Measurements from ENCODE around the gene GALNT16. TPM values are rescaled to one million over a fixed set of nuclear protein-coding genes. Genes with fewer than 3 reads are reported as not detected.

The GALNT16 gene
- total RNA-seq, 1 donor from 2014 or later, result 124 TPM

DNA sequence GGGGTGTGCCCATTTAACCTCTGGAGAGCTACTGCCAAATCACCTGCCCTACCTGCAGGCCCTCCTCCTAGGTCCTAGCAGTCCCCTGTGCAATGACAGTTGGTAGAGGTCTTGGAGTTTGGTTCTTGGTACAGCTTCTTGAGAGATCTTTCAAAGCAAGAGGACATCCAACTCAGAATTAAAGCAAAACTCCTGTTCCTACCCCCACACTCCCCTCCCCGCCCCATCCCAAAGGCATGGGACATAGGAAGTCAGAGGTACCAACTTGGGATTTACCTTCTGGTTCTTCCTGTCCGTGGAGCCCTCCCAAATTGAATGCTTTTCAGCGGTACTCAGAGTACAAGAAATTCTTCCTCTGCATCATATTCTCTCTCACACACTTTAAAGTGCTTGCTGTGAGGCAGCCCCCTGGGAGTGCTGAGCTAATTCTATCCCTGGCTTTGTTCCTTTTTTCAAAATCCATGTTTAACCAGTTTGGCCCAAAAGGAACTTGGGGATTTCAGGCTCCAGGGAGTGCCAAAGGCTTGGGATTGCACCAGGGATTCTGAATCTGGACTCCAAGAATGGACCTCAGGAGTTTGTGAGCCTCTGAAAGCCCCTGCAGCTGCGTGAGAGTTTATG, 40.8 kb downstream of the GALNT16 start:
- TF ChIP-seq, protein P1, sequence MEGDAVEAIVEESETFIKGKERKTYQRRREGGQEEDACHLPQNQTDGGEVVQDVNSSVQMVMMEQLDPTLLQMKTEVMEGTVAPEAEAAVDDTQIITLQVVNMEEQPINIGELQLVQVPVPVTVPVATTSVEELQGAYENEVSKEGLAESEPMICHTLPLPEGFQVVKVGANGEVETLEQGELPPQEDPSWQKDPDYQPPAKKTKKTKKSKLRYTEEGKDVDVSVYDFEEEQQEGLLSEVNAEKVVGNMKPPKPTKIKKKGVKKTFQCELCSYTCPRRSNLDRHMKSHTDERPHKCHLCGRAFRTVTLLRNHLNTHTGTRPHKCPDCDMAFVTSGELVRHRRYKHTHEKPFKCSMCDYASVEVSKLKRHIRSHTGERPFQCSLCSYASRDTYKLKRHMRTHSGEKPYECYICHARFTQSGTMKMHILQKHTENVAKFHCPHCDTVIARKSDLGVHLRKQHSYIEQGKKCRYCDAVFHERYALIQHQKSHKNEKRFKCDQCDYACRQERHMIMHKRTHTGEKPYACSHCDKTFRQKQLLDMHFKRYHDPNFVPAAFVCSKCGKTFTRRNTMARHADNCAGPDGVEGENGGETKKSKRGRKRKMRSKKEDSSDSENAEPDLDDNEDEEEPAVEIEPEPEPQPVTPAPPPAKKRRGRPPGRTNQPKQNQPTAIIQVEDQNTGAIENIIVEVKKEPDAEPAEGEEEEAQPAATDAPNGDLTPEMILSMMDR (IDR thresholded peaks at IDR 0.05; ENCODE audit: partially characterized antibody, unreplicated experiment), result no peak
- H3K27me3 Mint-ChIP-seq (ENCODE audit: unreplicated experiment), result no peaks in the 10 kb centered on the region
- peaks cover 25% of the 10 kb centered on the region for H3K4me1 Mint-ChIP-seq (ENCODE audit: low read depth, unreplicated experiment)
- DNase-seq, result no peak
- H3K9me3 Mint-ChIP-seq (ENCODE audit: unreplicated experiment), result peaks cover 3% of the 10 kb centered on the region
- no peaks in the 10 kb centered on the region for H3K36me3 Mint-ChIP-seq (ENCODE audit: unreplicated experiment)
- H3K27ac Mint-ChIP-seq (ENCODE audit: unreplicated experiment), result no peak overlapping the region
- no peak overlapping the region for H3K4me3 Mint-ChIP-seq (ENCODE audit: unreplicated experiment)

DNA sequence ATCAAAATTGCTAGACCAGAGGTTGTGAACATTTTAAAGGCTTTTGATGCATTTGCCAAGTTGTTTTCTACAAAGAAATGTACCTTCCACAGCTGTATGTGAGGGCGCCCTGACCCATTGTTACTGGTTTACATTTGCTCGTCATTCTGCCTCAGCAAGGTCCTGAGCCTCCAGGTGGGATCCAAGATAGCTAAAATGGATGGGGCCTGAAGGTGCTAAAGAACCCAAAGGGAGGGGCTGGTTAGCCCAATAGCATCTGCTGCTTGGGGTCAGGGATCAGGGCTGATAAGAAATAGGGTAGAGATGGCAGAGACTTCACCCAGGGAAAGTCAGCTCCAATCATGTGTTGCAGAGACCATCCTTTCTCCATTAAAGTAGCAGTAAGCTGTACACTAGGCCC, 43.1 kb downstream of the GALNT16 start:
- no peak for DNase-seq
- peaks cover 3% of the 10 kb centered on the region for H3K9me3 Mint-ChIP-seq (ENCODE audit: unreplicated experiment)
- no peak overlapping the region for H3K27ac Mint-ChIP-seq (ENCODE audit: unreplicated experiment)
- no peaks in the 10 kb centered on the region for H3K36me3 Mint-ChIP-seq (ENCODE audit: unreplicated experiment)
- no peaks in the 10 kb centered on the region for H3K27me3 Mint-ChIP-seq (ENCODE audit: unreplicated experiment)
- H3K4me3 Mint-ChIP-seq (ENCODE audit: unreplicated experiment), result no peak overlapping the region
- TF ChIP-seq, protein P1 (IDR thresholded peaks at IDR 0.05; ENCODE audit: partially characterized antibody, unreplicated experiment), result no peak
- peaks cover 31% of the 10 kb centered on the region for H3K4me1 Mint-ChIP-seq (ENCODE audit: low read depth, unreplicated experiment)

DNA sequence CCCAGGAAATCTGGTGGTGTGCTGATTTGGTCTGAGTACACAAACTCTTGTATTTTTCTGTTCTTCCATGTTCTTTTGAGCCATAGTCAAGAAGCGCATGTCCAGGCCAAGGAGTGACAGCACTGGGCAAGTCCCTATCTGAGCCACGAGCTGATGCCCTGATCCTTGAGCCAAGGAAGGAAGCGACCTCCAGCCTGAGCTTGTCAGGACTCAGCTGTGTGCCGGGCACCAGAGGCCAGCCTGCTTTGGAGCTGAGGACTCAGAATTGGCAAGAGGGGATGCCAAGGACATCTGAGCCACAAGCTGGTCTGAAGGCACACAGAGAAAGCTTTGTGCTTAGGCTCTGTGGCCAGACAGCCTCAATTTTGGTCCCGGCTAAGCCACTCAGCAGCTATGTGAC, 52.6 kb downstream of the GALNT16 start:
- Mint-ChIP-seq H3K27ac (ENCODE audit: unreplicated experiment) (no peak overlapping the region), H3K27me3 (ENCODE audit: unreplicated experiment) (peaks cover 8% of the 10 kb centered on the region), H3K36me3 (ENCODE audit: unreplicated experiment) (no peaks in the 10 kb centered on the region), H3K4me1 (ENCODE audit: low read depth, unreplicated experiment) (peaks cover 3% of the 10 kb centered on the region), H3K4me3 (ENCODE audit: unreplicated experiment) (no peak overlapping the region), H3K9me3 (ENCODE audit: unreplicated experiment) (peaks cover 5% of the 10 kb centered on the region)
- DNase-seq, result no peak
- TF ChIP-seq, protein P1 (IDR thresholded peaks at IDR 0.05; ENCODE audit: partially characterized antibody, unreplicated experiment), result no peak

DNA sequence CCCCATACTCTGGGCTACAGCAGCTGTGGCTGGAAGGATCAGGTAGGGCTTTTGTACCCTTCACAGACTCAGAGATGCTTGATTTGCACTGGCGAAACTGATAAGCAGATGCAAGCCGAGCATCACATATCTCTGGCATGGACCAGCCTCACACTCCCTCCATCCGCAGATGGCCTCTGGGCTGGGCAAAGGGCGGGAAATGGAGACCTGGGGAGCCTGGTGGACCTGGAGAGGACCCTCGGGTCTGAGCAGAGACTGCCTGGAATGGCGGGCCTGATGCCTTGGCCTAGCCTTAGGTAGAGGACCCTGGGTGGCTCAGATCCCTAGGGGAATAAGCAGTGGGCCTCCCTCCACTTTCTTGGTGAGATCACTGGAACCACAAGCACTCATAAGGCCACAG, 53.2 kb downstream of the GALNT16 start:
- H3K4me1 Mint-ChIP-seq (ENCODE audit: low read depth, unreplicated experiment), result peaks cover 4% of the 10 kb centered on the region
- no peaks in the 10 kb centered on the region for H3K36me3 Mint-ChIP-seq (ENCODE audit: unreplicated experiment)
- H3K27me3 Mint-ChIP-seq (ENCODE audit: unreplicated experiment), result peaks cover 11% of the 10 kb centered on the region
- H3K27ac Mint-ChIP-seq (ENCODE audit: unreplicated experiment), result no peak overlapping the region
- H3K4me3 Mint-ChIP-seq (ENCODE audit: unreplicated experiment), result no peak overlapping the region
- peaks cover 7% of the 10 kb centered on the region for H3K9me3 Mint-ChIP-seq (ENCODE audit: unreplicated experiment)
- TF ChIP-seq, protein P1 (IDR thresholded peaks at IDR 0.05; ENCODE audit: partially characterized antibody, unreplicated experiment), result no peak
- no peak for DNase-seq

DNA sequence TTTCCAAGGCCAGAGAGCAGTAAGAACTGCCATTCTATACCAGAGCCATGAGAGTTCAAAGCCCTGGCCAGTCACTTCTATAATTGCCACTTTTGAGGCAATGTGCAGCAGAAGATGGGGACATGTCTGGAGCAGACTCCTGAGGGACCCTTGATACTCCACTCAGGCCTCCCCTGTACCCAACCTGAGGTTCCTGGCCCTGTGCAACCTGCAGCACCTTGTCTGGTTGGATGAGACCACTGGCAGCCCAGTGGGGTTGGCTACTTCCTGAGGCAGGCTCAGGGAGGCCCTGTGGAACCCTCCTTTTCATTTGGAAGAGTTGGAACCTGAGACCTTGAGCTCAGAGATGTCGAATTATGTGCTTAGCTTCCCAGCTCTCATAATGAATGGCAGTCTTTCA, 54.4 kb downstream of the GALNT16 start:
- Mint-ChIP-seq H3K27ac (ENCODE audit: unreplicated experiment) (no peak overlapping the region), H3K27me3 (ENCODE audit: unreplicated experiment) (peaks cover 15% of the 10 kb centered on the region), H3K4me3 (ENCODE audit: unreplicated experiment) (no peak overlapping the region), H3K9me3 (ENCODE audit: unreplicated experiment) (peaks cover 11% of the 10 kb centered on the region), H3K36me3 (ENCODE audit: unreplicated experiment) (no peaks in the 10 kb centered on the region), H3K4me1 (ENCODE audit: low read depth, unreplicated experiment) (peaks cover 7% of the 10 kb centered on the region)
- no peak for DNase-seq
- TF ChIP-seq, protein P1 (IDR thresholded peaks at IDR 0.05; ENCODE audit: partially characterized antibody, unreplicated experiment), result no peak

Measured in glutamatergic neuron (in vitro differentiated cells).